HepG2 (cell line): Measurements from ENCODE around the gene C19orf44. TPM values are rescaled to one million over a fixed set of nuclear protein-coding genes. Genes with fewer than 3 reads are reported as not detected.

Source experiments
- ATAC-seq: fragments of 200-7000 bp; cut with Tn5 transposase; 3 replicates; pipeline ENCODE4 v1.9.1; 2020; ENCODE audit warnings: mild to moderate bottlenecking, moderate library complexity
- BruUV-seq: library from RNA; stranded (reverse); fragments of 400-500 nt; replicated peaks from 2 replicates; lab custom pipeline; 2021; lab: Mats Ljungman, UMichigan
- CTCF ChIA-PET: fragments of 300-600 bp; formaldehyde crosslinking; extraction: SDS; loops from one replicate; lab custom pipeline; 2021; ENCODE audit warnings: low total read pairs, inconsistent platforms, low intra/inter-chr PET ratio; lab: Yijun Ruan, JAX
- POLR2A ChIA-PET: fragments of 350-600 bp; sonication (Branson Sonifier 250); formaldehyde crosslinking; loops from one replicate; lab custom pipeline; 2020; ENCODE audit warnings: antibody characterized with exemption, inconsistent platforms; lab: Yijun Ruan, JAX
- DNase-seq: peaks from one replicate; pipeline ENCODE4 v3.0.0-alpha.2; 2015; ENCODE audit warnings: low spot score
- FAIRE-seq: peaks from 3 replicates; lab custom pipeline; 2011; peaks lifted over from hg19 to GRCh38; lab: Jason Lieb, UNC
- H2AFZ ChIP-seq: one replicate; pipeline ENCODE4 v1.6.1; 2011; ENCODE audit warnings: low read length, inconsistent platforms
- H3K27ac ChIP-seq: fragments of 300-600 bp; 3 replicates; pipeline ENCODE4 v1.8.0; 2011; ENCODE audit warnings: mixed run types, mild to moderate bottlenecking, mixed read lengths, low read length, inconsistent platforms; ENCODE audit not compliant: insufficient read depth; ENCODE audit errors: extremely low read length
- H3K27me3 ChIP-seq, 2 experiments: fragments of 200-600 bp in 1 of 2; 2 replicates in 1 of 2; 3 replicates in 1 of 2; pipeline versions ENCODE4 v1.6.0 to v1.8.0; 2011; ENCODE audit warnings: low read length in 2 of 2, mild to moderate bottlenecking in 2 of 2, moderate library complexity in 2 of 2, inconsistent platforms in 1 of 2; ENCODE audit not compliant: insufficient read depth in 2 of 2, control insufficient read depth in 1 of 2
- H3K36me3 ChIP-seq, 2 experiments: fragments of 200-600 bp in 1 of 2; replicated peaks in 1 of 2; 2 replicates in 1 of 2; 3 replicates in 1 of 2; pipeline versions ENCODE4 v1.5.1 to v1.8.0; 2011; ENCODE audit warnings: low read length in 2 of 2, inconsistent platforms in 1 of 2; ENCODE audit not compliant: insufficient read depth in 2 of 2, control insufficient read depth in 1 of 2
- H3K4me1 ChIP-seq: 2 replicates; pipeline ENCODE4 v1.5.1; 2012; ENCODE audit warnings: low read length, inconsistent platforms; ENCODE audit not compliant: insufficient read depth
- H3K4me2 ChIP-seq: 2 replicates; pipeline ENCODE4 v1.6.0; 2011; ENCODE audit warnings: low read depth, low read length, inconsistent platforms
- H3K4me3 ChIP-seq, 3 experiments: fragments of 200-600 bp in 1 of 3; sonication (generic), shearing (Covaris generic) in 1 of 3; replicated peaks in 1 of 3; 2 replicates each; pipeline ENCODE4 v1.5.1; 2011 to 2016; ENCODE audit warnings: low read length in 3 of 3, inconsistent platforms in 2 of 3, low read depth in 2 of 3, mild to moderate bottlenecking in 2 of 3, control low read depth in 1 of 3, mixed read lengths in 1 of 3; ENCODE audit not compliant: insufficient read depth in 1 of 3
- H3K79me2 ChIP-seq: one replicate; pipeline ENCODE4 v1.6.1; 2011; ENCODE audit warnings: low read length, inconsistent platforms; ENCODE audit not compliant: insufficient read depth
- H3K9ac ChIP-seq: 2 replicates; pipeline ENCODE4 v1.6.0; 2011; ENCODE audit warnings: mild to moderate bottlenecking, low read depth, low read length, inconsistent platforms; ENCODE audit not compliant: insufficient read depth
- H3K9me3 ChIP-seq: 2 replicates; pipeline ENCODE4 v1.5.1; 2012; ENCODE audit warnings: mild to moderate bottlenecking, low read length
- H4K20me1 ChIP-seq: 2 replicates; pipeline ENCODE4 v1.6.0; 2011; ENCODE audit warnings: inconsistent platforms, mild to moderate bottlenecking, low read length, moderate library complexity; ENCODE audit not compliant: insufficient read depth
- AGO2 ChIP-seq: fragments of 200-400 bp; formaldehyde crosslinking; optimal IDR thresholded peaks from 2 replicates; pipeline ENCODE3; 2017; ENCODE audit warnings: mild to moderate bottlenecking, low read depth, low read length, moderate library complexity
- CREBL2 ChIP-seq: sonication (generic); formaldehyde crosslinking; IDR thresholded peaks from 2 replicates; pipeline ENCODE4 v1.8.1; 2023; ENCODE audit warnings: missing genetic modification reagents, mild to moderate bottlenecking, borderline replicate concordance
- ETV6 ChIP-seq: sonication (generic); formaldehyde crosslinking; conservative IDR thresholded peaks from 2 replicates; pipeline ENCODE4 v1.4.0; 2020; ENCODE audit warnings: missing genetic modification reagents
- HNF1B ChIP-seq: sonication (generic); formaldehyde crosslinking; IDR thresholded peaks from 2 replicates; pipeline ENCODE4 v1.5.1; 2020; ENCODE audit warnings: mild to moderate bottlenecking, moderate library complexity, missing genetic modification reagents
- HOXA7 ChIP-seq: sonication (generic); formaldehyde crosslinking; IDR thresholded peaks from 2 replicates; pipeline ENCODE4 v1.8.1; 2022; ENCODE audit warnings: mild to moderate bottlenecking, missing genetic modification reagents, moderate library complexity
- MAF1 ChIP-seq: sonication (generic); formaldehyde crosslinking; IDR thresholded peaks from 2 replicates; pipeline ENCODE4 v1.5.0; 2020; ENCODE audit warnings: missing genetic modification reagents, borderline replicate concordance
- MLX ChIP-seq: IDR thresholded peaks from 2 replicates; pipeline ENCODE4 v1.6.1; 2016
- RBAK ChIP-seq: sonication (generic); formaldehyde crosslinking; IDR thresholded peaks from 2 replicates; pipeline ENCODE4 v1.5.1; 2020; ENCODE audit warnings: mild to moderate bottlenecking, missing genetic modification reagents
- RBFOX2 ChIP-seq: fragments of 200-400 bp; formaldehyde crosslinking; IDR thresholded peaks from 2 replicates; pipeline ENCODE4 v1.6.1; 2017; ENCODE audit warnings: low read depth, mild to moderate bottlenecking, low read length
- TFAP4 ChIP-seq: sonication (generic); IDR thresholded peaks from 2 replicates; pipeline ENCODE4 v1.6.1; 2016; ENCODE audit warnings: low read depth, borderline replicate concordance
- TIGD3 ChIP-seq: sonication (generic); formaldehyde crosslinking; IDR thresholded peaks from 2 replicates; pipeline ENCODE4 v1.5.1; 2020; ENCODE audit warnings: mild to moderate bottlenecking, missing genetic modification reagents, borderline replicate concordance
- ZBTB7B ChIP-seq: sonication (generic); formaldehyde crosslinking; IDR thresholded peaks from 2 replicates; pipeline ENCODE4 v1.4.0; 2020; ENCODE audit warnings: missing genetic modification reagents
- ZNF276 ChIP-seq: sonication (generic); formaldehyde crosslinking; IDR thresholded peaks from 2 replicates; pipeline ENCODE4 v1.4.0; 2020; ENCODE audit warnings: mild to moderate bottlenecking, low read depth, missing genetic modification reagents
- ZNF580 ChIP-seq: IDR thresholded peaks from 2 replicates; pipeline ENCODE4 v1.6.1; 2016; ENCODE audit warnings: low read depth, borderline replicate concordance
- ZSCAN20 ChIP-seq: sonication (generic); formaldehyde crosslinking; IDR thresholded peaks from 2 replicates; pipeline ENCODE4 v1.4.0; 2020; ENCODE audit warnings: missing genetic modification reagents, mild to moderate bottlenecking, borderline replicate concordance
- WGBS: methylation state at CpG from one replicate; pipeline ENCODE4 v1.1.6; 2017; ENCODE audit warnings: low lambda C conversion rate; 5-methylcytosine and 5-hydroxymethylcytosine counted together
- in situ Hi-C: cut with HindIII; loops from 2 replicates; pipeline ENCODE4 v1.10.0; 2017; ENCODE audit warnings: low pct_unique_long_range_greater_than_20kb; ENCODE audit not compliant: extremely low pct_ligation_motif_present
- intact Hi-C: fragments of 100-400 bp; cut with micrococcal nuclease; formaldehyde crosslinking; loops from one replicate; pipeline ENCODE4 v1.10.0; 2022; ENCODE audit not compliant: unreplicated experiment
- polyA plus RNA-seq, 8 experiments: library from polyadenylated mRNA; depleted of rRNA in 3 of 8; stranded (reverse) in 7 of 8; unstranded in 1 of 8; fragments of >200 nt; fragmentation: Illumina TruSeq in 4 of 8; extraction: Trizol in 4 of 8; gene quantifications; 2 replicates each; pipeline versions ENCODE4 v1.2.1 to v1.2.3, GENCODE V29; 2011 to 2016; ENCODE audit warnings: low read depth in 4 of 8, missing spikeins in 1 of 8, mixed read lengths in 1 of 8; ENCODE audit not compliant: insufficient read depth in 1 of 8
- total RNA-seq, 5 experiments: library from RNA; depleted of rRNA; stranded (reverse); fragments of >200 nt; fragmentation: Illumina TruSeq; extraction: Trizol; gene quantifications; 2 replicates each; pipeline ENCODE4 v1.2.3, GENCODE V29; 2016; ENCODE audit warnings: low read depth in 1 of 5

C19orf44 gene
- total and polyA plus RNA-seq, 2 of the 13 experiments (the other 11 are each of a cell fraction or from before 2014, with no cell fraction given) = 3.2 to 4.3 TPM

- no peak for TF ChIP-seq CREBL2 (CRISPR knock-in tag)
- TF ChIP-seq HOXA7 (CRISPR knock-in tag) = no peak
- TF ChIP-seq ZBTB7B (CRISPR knock-in tag) = no peak
- TF ChIP-seq RBFOX2 = 0 out of 2 replicates have a peak, but pooled peaks have one; percentile 14
- TF ChIP-seq ZNF580 = no peak
- TF ChIP-seq AGO2 = peak; percentile 14
Observed at GRCh38 chr19:16537111-16537510, 40.9 kb downstream of the C19orf44 start (continued).

- H3K27me3 ChIP-seq = no peaks in the 10 kb centered on the region; a peak in 1 of 5 replicates
- peak overlapping the region; percentile 86 to 99 (median 96) for H3K4me3 ChIP-seq
- H3K4me1 ChIP-seq = peaks cover 32% of the 10 kb centered on the region
- peaks cover 23% of the 10 kb centered on the region for H4K20me1 ChIP-seq
- WGBS = 5% methylated on average over 12 of the region's 12 CpGs
- H3K4me2 ChIP-seq = peak overlapping the region; percentile 85
- peaks cover 15 to 32% of the 10 kb centered on the region in 2 experiments for H3K36me3 ChIP-seq
- CTCF ChIA-PET = no interaction called here
- FAIRE-seq (peak; percentile 50), ATAC-seq (peak; percentile 29), DNase-seq (peak; percentile 35)
- POLR2A ChIA-PET = no interaction called here
- in situ Hi-C loops (no loop called here), intact Hi-C loops (no loop called here)
- peak overlapping the region; percentile 87 for H3K27ac ChIP-seq
- no peak overlapping the region for H2AFZ ChIP-seq
- peak overlapping the region; percentile 96; the same call in 1 of the 2 replicates for H3K9ac ChIP-seq
- BruUV-seq = no TSS peak
- peaks cover 65% of the 10 kb centered on the region for H3K79me2 ChIP-seq
- H3K9me3 ChIP-seq = no peaks in the 10 kb centered on the region
- 0 out of 2 replicates have a peak, but pooled peaks have one; percentile 31 for TF ChIP-seq HNF1B
- no peak for TF ChIP-seq MLX (CRISPR knock-in tag)
- no peak for TF ChIP-seq TIGD3 (CRISPR knock-in tag)
- no peak for TF ChIP-seq RBAK (CRISPR knock-in tag)
- TF ChIP-seq ZNF276 (CRISPR knock-in tag) = no peak
- no peak for TF ChIP-seq ZSCAN20
- TF ChIP-seq ETV6 (CRISPR knock-in tag) = no peak
- TF ChIP-seq TFAP4 = no peak
- TF ChIP-seq MAF1 = no peak
Observed at GRCh38 chr19:16540948-16541347, 44.8 kb downstream of the C19orf44 start.
